NCI-H2196 (cell line): ENCODE data around the gene ARHGEF7.

Experiments used
- DNase-seq: peaks from one replicate; lab custom pipeline; 2025; ENCODE audit not compliant: unreplicated experiment; lab: John Stamatoyannopoulos, UW

The ARHGEF7 gene

GRCh38 chr13:111319998-111320911 lies 205.1 kb downstream of the ARHGEF7 start, which contains the start of gene TEX29:
TEX29 (plus strand) TSS chr13:111320642; CDS start chr13:111320891, 249 bp downstream.
- no peak for DNase-seq

GRCh38 chr13:111322001-111322915 lies 207.1 kb downstream of the ARHGEF7 start:
- DNase-seq: no peak

- DNase-seq: no peak
These were observed 207.8 kb downstream of the ARHGEF7 start for GRCh38 chr13:111322916-111323331.

GRCh38 chr13:111323549-111323948 lies 208.4 kb downstream of the ARHGEF7 start:
- DNase-seq: no peak

GRCh38 chr13:111323950-111324651 lies 209.0 kb downstream of the ARHGEF7 start:
- DNase-seq: no peak

GRCh38 chr13:111324736-111325135 lies 209.6 kb downstream of the ARHGEF7 start:
- no peak for DNase-seq

GRCh38 chr13:111325146-111325890 lies 210.2 kb downstream of the ARHGEF7 start:
- no peak for DNase-seq

- DNase-seq: no peak
These were observed 211.0 kb downstream of the ARHGEF7 start for GRCh38 chr13:111325941-111326620.

GRCh38 chr13:111326621-111326965 lies 211.5 kb downstream of the ARHGEF7 start:
- DNase-seq: no peak

GRCh38 chr13:111326981-111327642 lies 212.0 kb downstream of the ARHGEF7 start:
- DNase-seq: no peak

- DNase-seq: no peak
These were observed 212.8 kb downstream of the ARHGEF7 start for GRCh38 chr13:111327730-111328573.

GRCh38 chr13:111328574-111329410 lies 213.7 kb downstream of the ARHGEF7 start:
- no peak for DNase-seq

GRCh38 chr13:111329641-111330040 lies 214.5 kb downstream of the ARHGEF7 start:
- DNase-seq: no peak

- DNase-seq: no peak
These were observed 215.0 kb downstream of the ARHGEF7 start for GRCh38 chr13:111330066-111330610.

- DNase-seq: no peak
These were observed 220.2 kb downstream of the ARHGEF7 start for GRCh38 chr13:111335298-111335697.

- DNase-seq: no peak
These were observed 221.6 kb downstream of the ARHGEF7 start for GRCh38 chr13:111336666-111337065.

- DNase-seq: no peak
These were observed 222.1 kb downstream of the ARHGEF7 start for GRCh38 chr13:111337206-111337605.
